H1 (cell line): Measurements from ENCODE around the gene CROT. TPM values are rescaled to one million over a fixed set of nuclear protein-coding genes. Genes with fewer than 3 reads are reported as not detected.

Experiments used
- CTCF ChIA-PET: fragments of 300-600 bp; sonication (Branson Sonifier 250); formaldehyde crosslinking; loops from one replicate; lab custom pipeline; 2021; ENCODE audit not compliant: partially characterized antibody; lab: Charles Lee
- POLR2A ChIA-PET: fragments of 300-600 bp; sonication (Branson Sonifier 250); formaldehyde crosslinking; loops from one replicate; lab custom pipeline; 2021; ENCODE audit warnings: inconsistent platforms; ENCODE audit not compliant: partially characterized antibody; lab: Charles Lee
- DNase-seq, 2 experiments: peaks; one replicate each; pipeline versions ENCODE4 v3.0.0 to v3.0.0-alpha.2; 2010 to 2022; ENCODE audit warnings: low spot score in 2 of 2, low read depth in 1 of 2, mixed read lengths in 1 of 2
- FAIRE-seq: peaks from 2 replicates; lab custom pipeline; 2011; peaks lifted over from hg19 to GRCh38; lab: Jason Lieb, UNC
- H2AFZ ChIP-seq: 2 replicates; pipeline ENCODE4 v1.8.1; 2012; ENCODE audit warnings: low read length, inconsistent platforms
- H2AK5ac ChIP-seq: 2 replicates; pipeline ENCODE4 v1.6.1; 2013; ENCODE audit warnings: low read depth, low read length
- H2BK120ac ChIP-seq: replicated peaks from 2 replicates; pipeline ENCODE3; 2013; ENCODE audit warnings: low read depth, low read length, inconsistent platforms
- H2BK12ac ChIP-seq: 2 replicates; pipeline ENCODE4 v1.6.1; 2013; ENCODE audit warnings: low read depth, low read length
- H2BK15ac ChIP-seq: 2 replicates; pipeline ENCODE4 v1.6.1; 2013; ENCODE audit warnings: low read length
- H2BK20ac ChIP-seq: 2 replicates; pipeline ENCODE4 v1.6.1; 2013; ENCODE audit warnings: low read length
- H2BK5ac ChIP-seq: 2 replicates; pipeline ENCODE4 v1.6.1; 2013; ENCODE audit warnings: low read depth, low read length
- H3K14ac ChIP-seq: 2 replicates; pipeline ENCODE4 v1.6.1; 2013; ENCODE audit warnings: inconsistent platforms; ENCODE audit not compliant: insufficient read length
- H3K18ac ChIP-seq: 2 replicates; pipeline ENCODE4 v1.6.1; 2013; ENCODE audit warnings: low read length; ENCODE audit errors: extremely low read depth
- H3K23ac ChIP-seq: 2 replicates; pipeline ENCODE4 v1.6.1; 2013; ENCODE audit warnings: inconsistent platforms; ENCODE audit not compliant: insufficient read length
- H3K23me2 ChIP-seq: 2 replicates; pipeline ENCODE4 v1.6.1; 2013; ENCODE audit warnings: low read depth, low read length
- H3K27ac ChIP-seq: 2 replicates; pipeline ENCODE4 v1.6.1; 2011; ENCODE audit warnings: low read depth, low read length, inconsistent platforms
- H3K27me3 ChIP-seq, 4 experiments: replicated peaks in 1 of 4; 1 replicate in 1 of 4; 2 replicates in 3 of 4; pipeline versions ENCODE4 v1.6.1 to v1.8.1; 2011 to 2013; ENCODE audit warnings: low read length in 3 of 4, mild to moderate bottlenecking in 3 of 4, inconsistent platforms in 2 of 4, mixed read lengths in 2 of 4, moderate library complexity in 1 of 4; ENCODE audit not compliant: control insufficient read depth in 3 of 4, insufficient read depth in 3 of 4; ENCODE audit errors: extremely low read depth in 1 of 4
- H3K36me3 ChIP-seq, 4 experiments: 2 replicates each; pipeline versions ENCODE4 v1.6.1 to v1.8.1; 2011 to 2013; ENCODE audit warnings: mild to moderate bottlenecking in 4 of 4, low read length in 3 of 4, moderate library complexity in 2 of 4, control low read depth in 1 of 4, inconsistent platforms in 1 of 4; ENCODE audit not compliant: insufficient read depth in 4 of 4, control insufficient read depth in 2 of 4
- H3K4ac ChIP-seq: replicated peaks from 2 replicates; pipeline ENCODE3; 2013; ENCODE audit warnings: low read length, low read depth, mixed read lengths, inconsistent platforms; ENCODE audit not compliant: insufficient read length
- H3K4me1 ChIP-seq, 4 experiments: replicated peaks in 1 of 4; 1 replicate in 1 of 4; 2 replicates in 3 of 4; pipeline versions ENCODE4 v1.6.1 to v1.8.1; 2011 to 2013; ENCODE audit warnings: low read length in 3 of 4, inconsistent platforms in 2 of 4, mixed read lengths in 1 of 4; ENCODE audit not compliant: insufficient read depth in 4 of 4, control insufficient read depth in 3 of 4
- H3K4me2 ChIP-seq, 2 experiments: 2 replicates each; pipeline versions ENCODE4 v1.6.1 to v1.8.1; 2011 to 2013; ENCODE audit warnings: low read depth in 2 of 2, low read length in 2 of 2, control low read depth in 1 of 2, inconsistent platforms in 1 of 2, mild to moderate bottlenecking in 1 of 2; ENCODE audit not compliant: insufficient read depth in 1 of 2
- H3K4me3 ChIP-seq, 4 experiments: fragments of 200-600, 300-600 bp in 1 of 4; sonication (generic), shearing (Covaris generic), sonication (Bioruptor Twin) in 1 of 4; 2 replicates each; pipeline versions ENCODE4 v1.5.1 to v1.8.1; 2011 to 2016; ENCODE audit warnings: low read length in 4 of 4, low read depth in 3 of 4, control low read depth in 2 of 4, inconsistent platforms in 2 of 4, mild to moderate bottlenecking in 2 of 4, mixed read lengths in 1 of 4, moderate library complexity in 1 of 4; ENCODE audit not compliant: insufficient read depth in 2 of 4; ENCODE audit errors: extremely low read depth in 1 of 4
- H3K56ac ChIP-seq: replicated peaks from 2 replicates; pipeline ENCODE3; 2013; ENCODE audit warnings: low read depth, mild to moderate bottlenecking, mixed read lengths, low read length, inconsistent platforms; ENCODE audit not compliant: insufficient read length
- H3K79me1 ChIP-seq: 2 replicates; pipeline ENCODE4 v1.6.1; 2013; ENCODE audit warnings: low read depth, low read length, control low read depth
- H3K79me2 ChIP-seq, 2 experiments: 2 replicates each; pipeline versions ENCODE4 v1.6.1 to v1.8.1; 2012 to 2013; ENCODE audit warnings: low read length in 2 of 2, mild to moderate bottlenecking in 2 of 2, inconsistent platforms in 1 of 2; ENCODE audit not compliant: insufficient read depth in 2 of 2, control insufficient read depth in 1 of 2
- H3K9ac ChIP-seq, 4 experiments: replicated peaks in 1 of 4; 1 replicate in 1 of 4; 2 replicates in 3 of 4; pipeline versions ENCODE4 v1.6.1 to v1.8.1; 2011 to 2013; ENCODE audit warnings: low read depth in 3 of 4, low read length in 3 of 4, control low read depth in 2 of 4, mild to moderate bottlenecking in 2 of 4, moderate library complexity in 2 of 4, inconsistent platforms in 1 of 4; ENCODE audit errors: extremely low read depth in 1 of 4
- H3K9me3 ChIP-seq, 2 experiments: 2 replicates each; pipeline versions ENCODE4 v1.6.1 to v1.8.1; 2012 to 2013; ENCODE audit warnings: mild to moderate bottlenecking in 2 of 2, moderate library complexity in 2 of 2, control low read depth in 1 of 2, inconsistent platforms in 1 of 2, low read depth in 1 of 2, low read length in 1 of 2, mixed read lengths in 1 of 2; ENCODE audit not compliant: insufficient read depth in 2 of 2
- H4K20me1 ChIP-seq, 2 experiments: replicated peaks in 1 of 2; 2 replicates each; pipeline versions ENCODE3 to v1.8.1; 2011 to 2013; ENCODE audit warnings: inconsistent platforms in 2 of 2, low read length in 2 of 2, mild to moderate bottlenecking in 1 of 2; ENCODE audit not compliant: insufficient read depth in 2 of 2, control insufficient read depth in 1 of 2
- H4K5ac ChIP-seq: 2 replicates; pipeline ENCODE4 v1.6.1; 2013; ENCODE audit warnings: low read length, low read depth, mixed read lengths, inconsistent platforms; ENCODE audit not compliant: insufficient read length
- H4K8ac ChIP-seq: 2 replicates; pipeline ENCODE4 v1.8.0; 2013; ENCODE audit warnings: mild to moderate bottlenecking, moderate library complexity, low read length, inconsistent platforms; ENCODE audit not compliant: insufficient read depth; ENCODE audit errors: extremely low read depth
- H4K91ac ChIP-seq: replicated peaks from 2 replicates; pipeline ENCODE3; 2013; ENCODE audit warnings: low read length, mixed read lengths, inconsistent platforms; ENCODE audit not compliant: insufficient read length
- ASH2L ChIP-seq: fragments of 200-600, 300-600 bp; sonication (generic); IDR thresholded peaks from one replicate; pipeline ENCODE4 v1.7.1; 2017; ENCODE audit warnings: low read length
- CEBPB ChIP-seq: IDR thresholded peaks from 2 replicates; pipeline ENCODE4 v1.6.1; 2012; ENCODE audit warnings: low read depth, low read length
- CREB1 ChIP-seq: IDR thresholded peaks from 2 replicates; pipeline ENCODE4 v1.6.1; 2012; ENCODE audit warnings: inconsistent platforms
- EZH2 ChIP-seq: fragments of 200-600 bp; sonication (generic); IDR thresholded peaks from 2 replicates; pipeline ENCODE4 v1.7.1; 2012; ENCODE audit warnings: low read depth, mild to moderate bottlenecking, moderate library complexity, low read length, inconsistent platforms; ENCODE audit not compliant: severe bottlenecking
- HDAC2 ChIP-seq, 2 experiments: fragments of 300-600 bp in 1 of 2; sonication (generic) in 1 of 2; IDR thresholded peaks; 2 replicates each; pipeline ENCODE4 v1.6.1; 2011 to 2012; ENCODE audit warnings: low read depth in 2 of 2, low read length in 2 of 2, mild to moderate bottlenecking in 2 of 2, moderate library complexity in 2 of 2, borderline replicate concordance in 1 of 2, inconsistent platforms in 1 of 2
- JUND ChIP-seq: IDR thresholded peaks from 2 replicates; pipeline ENCODE4 v1.6.1; 2011; ENCODE audit warnings: mild to moderate bottlenecking, improper control_type of control experiment, low read length
- KDM5A ChIP-seq: fragments of 200-600 bp; IDR thresholded peaks from 2 replicates; pipeline ENCODE4 v1.7.1; 2012; ENCODE audit warnings: mild to moderate bottlenecking, low read length, inconsistent platforms, mixed read lengths
- POLR2A ChIP-seq, 2 experiments: IDR thresholded peaks; 1 replicate in 1 of 2; 2 replicates in 1 of 2; pipeline ENCODE4 v1.6.1; 2011; ENCODE audit warnings: low read depth in 2 of 2, low read length in 2 of 2, mild to moderate bottlenecking in 2 of 2; ENCODE audit errors: control extremely low read depth in 1 of 2
- SIN3A ChIP-seq, 2 experiments: IDR thresholded peaks in 1 of 2; conservative IDR thresholded peaks in 1 of 2; 2 replicates each; pipeline ENCODE4 v1.6.1; 2011 to 2012; ENCODE audit warnings: low read length in 2 of 2, improper control_type of control experiment in 1 of 2, low read depth in 1 of 2, mild to moderate bottlenecking in 1 of 2
- SIRT6 ChIP-seq: IDR thresholded peaks from one replicate; pipeline ENCODE4 v1.7.1; 2012; ENCODE audit warnings: low read length, inconsistent platforms
- WGBS, 2 experiments: shearing (Covaris generic) in 1 of 2; methylation state at CpG; one replicate each; pipeline versions ENCODE4 v1.1.6 to v1.1.7; 2013 to 2015; ENCODE audit warnings: low lambda C conversion rate in 2 of 2, mixed read lengths in 2 of 2, inconsistent platforms in 1 of 2, low coverage in 1 of 2, missing lambda C conversion rate in 1 of 2; ENCODE audit not compliant: insufficient replicate concordance in 2 of 2, insufficient coverage in 1 of 2, insufficient read length in 1 of 2; ENCODE audit errors: extremely low coverage in 1 of 2, missing lambda C conversion rate in 1 of 2; 5-methylcytosine and 5-hydroxymethylcytosine counted together
- polyA plus RNA-seq, 7 experiments: library from polyadenylated mRNA; depleted of rRNA in 3 of 7; stranded (reverse) in 5 of 7; unstranded in 2 of 7; fragments of >200 nt in 5 of 7; fragments of 200-250 nt in 2 of 7; gene quantifications; 1 replicate in 5 of 7; 2 replicates in 1 of 7; 4 replicates in 1 of 7; pipeline versions ENCODE4 v1.2.1 to v1.2.3, GENCODE V29; 2011 to 2013; ENCODE audit warnings: missing spikeins in 2 of 7, mixed read lengths in 2 of 7
- total RNA-seq: library from RNA; stranded (reverse); fragmentation: NEBNext Ultra II Directional; extraction: Animal tissue kit (Norgen Biotek cat#: 25700); gene quantifications from 2 replicates; pipeline ENCODE4 v1.2.1, GENCODE V29; 2021
- TF ChIP-seq, protein P1 (sequence below): IDR thresholded peaks from 2 replicates; pipeline ENCODE4 v1.6.1; 2012; ENCODE audit warnings: inconsistent platforms

The CROT gene
- total and polyA plus RNA-seq, 2 of the 8 experiments (the other 6 are each of a cell fraction or from before 2014, with no cell fraction given): 2.2 to 5.6 TPM

DNA sequence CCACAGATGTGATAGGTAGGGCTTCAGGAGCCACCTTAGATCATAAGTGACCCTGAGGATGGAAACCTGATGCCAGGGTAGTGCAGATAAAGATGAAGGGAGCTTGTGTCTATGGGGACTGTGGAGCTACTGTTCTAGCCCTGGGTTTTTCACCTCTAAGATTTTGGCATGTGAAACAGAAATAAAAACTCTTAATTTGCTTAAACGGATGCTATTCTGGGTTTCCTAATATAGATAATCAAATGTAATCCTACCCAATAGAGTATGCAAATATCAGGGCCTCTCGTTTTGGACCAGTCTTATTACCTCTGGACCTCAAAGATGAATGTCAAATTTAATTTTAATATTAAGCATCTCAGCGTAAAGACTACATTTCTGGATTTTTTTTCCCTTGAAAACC is 80.7 kb downstream of the CROT start:
- ChIA-PET CTCF (interaction anchor here (1.0 kb wide), 1 partner anchor 11 kb away, joined by 3 read pairs; no protein-coding TSS in a partner anchor), POLR2A (no interaction called here)
- no peak overlapping the region for H4K91ac ChIP-seq
- no peak overlapping the region for H2AFZ ChIP-seq
- no peak overlapping the region for H2BK120ac ChIP-seq
- H3K9ac ChIP-seq: no peak overlapping the region
- TF ChIP-seq POLR2A (IDR thresholded peaks at IDR 0.05; ENCODE audit: control extremely low read depth in 1 of 2, low read depth in 2 of 2, low read length in 2 of 2): no peak
- no peak for TF ChIP-seq CREB1
- TF ChIP-seq HDAC2 (IDR thresholded peaks at IDR 0.05; ENCODE audit: borderline replicate concordance in 1 of 2, low read depth in 2 of 2, low read length in 2 of 2): no peak
- no peak for TF ChIP-seq SIN3A (conservative IDR thresholded peaks at IDR 0.05 in 1 of 2, IDR thresholded peaks at IDR 0.05 in 1 of 2; ENCODE audit: low read depth in 1 of 2, low read length in 2 of 2)
- TF ChIP-seq ASH2L: no peak
- no peak for TF ChIP-seq JUND
- TF ChIP-seq KDM5A: no peak
- no peak for TF ChIP-seq CEBPB
- no peak for TF ChIP-seq EZH2
- no peak for TF ChIP-seq SIRT6
- TF ChIP-seq, protein P1, sequence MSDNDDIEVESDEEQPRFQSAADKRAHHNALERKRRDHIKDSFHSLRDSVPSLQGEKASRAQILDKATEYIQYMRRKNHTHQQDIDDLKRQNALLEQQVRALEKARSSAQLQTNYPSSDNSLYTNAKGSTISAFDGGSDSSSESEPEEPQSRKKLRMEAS: no peak
- no peak overlapping the region for H2BK5ac ChIP-seq
- WGBS, 2 experiments: 92% methylated on average over 3 of the region's 3 CpGs; no CpG with 5 or more reads in 1 of the 2 experiments
- H4K20me1 ChIP-seq: no peaks in the 10 kb centered on the region
- H3K4me1 ChIP-seq: no peaks in the 10 kb centered on the region
- no peaks in the 10 kb centered on the region for H3K27me3 ChIP-seq
- DNase-seq: no peak
- H3K23me2 ChIP-seq: no peaks in the 10 kb centered on the region
- H3K56ac ChIP-seq: no peak overlapping the region
- H3K9me3 ChIP-seq: no peaks in the 10 kb centered on the region
- H3K36me3 ChIP-seq: no peaks in the 10 kb centered on the region
- no peak overlapping the region for H2BK15ac ChIP-seq
- H3K14ac ChIP-seq: no peak overlapping the region
- FAIRE-seq: no peak
- H3K4me2 ChIP-seq: no peak overlapping the region
- no peak overlapping the region for H3K27ac ChIP-seq
- no peak overlapping the region for H2BK12ac ChIP-seq
- H3K4ac ChIP-seq: no peak overlapping the region
- H3K79me1 ChIP-seq: no peaks in the 10 kb centered on the region
- H4K5ac ChIP-seq: no peak overlapping the region
- H3K23ac ChIP-seq: no peak overlapping the region
- H3K18ac ChIP-seq: no peak overlapping the region
- no peak overlapping the region for H2AK5ac ChIP-seq
- H4K8ac ChIP-seq: no peak overlapping the region
- no peaks in the 10 kb centered on the region for H3K79me2 ChIP-seq
- no peak overlapping the region for H2BK20ac ChIP-seq
- no peak overlapping the region for H3K4me3 ChIP-seq
